ENCODE results near the gene MMD. TPM values are rescaled to one million over a fixed set of nuclear protein-coding genes. Genes with fewer than 3 reads are reported as not detected.
A peak's percentile ranks its signal among the peaks of the same experiment; 100 is the strongest.
"Not testable (repeated sequence)": the region's sequence is repeated elsewhere in the genome, so short reads cannot be mapped to it uniquely, and the experiment has no call there.

The MMD gene, protein sequence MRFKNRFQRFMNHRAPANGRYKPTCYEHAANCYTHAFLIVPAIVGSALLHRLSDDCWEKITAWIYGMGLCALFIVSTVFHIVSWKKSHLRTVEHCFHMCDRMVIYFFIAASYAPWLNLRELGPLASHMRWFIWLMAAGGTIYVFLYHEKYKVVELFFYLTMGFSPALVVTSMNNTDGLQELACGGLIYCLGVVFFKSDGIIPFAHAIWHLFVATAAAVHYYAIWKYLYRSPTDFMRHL
- total RNA-seq: 10 to 100 TPM; 10.8 to 12.6 (median 12.4) TPM

DNA sequence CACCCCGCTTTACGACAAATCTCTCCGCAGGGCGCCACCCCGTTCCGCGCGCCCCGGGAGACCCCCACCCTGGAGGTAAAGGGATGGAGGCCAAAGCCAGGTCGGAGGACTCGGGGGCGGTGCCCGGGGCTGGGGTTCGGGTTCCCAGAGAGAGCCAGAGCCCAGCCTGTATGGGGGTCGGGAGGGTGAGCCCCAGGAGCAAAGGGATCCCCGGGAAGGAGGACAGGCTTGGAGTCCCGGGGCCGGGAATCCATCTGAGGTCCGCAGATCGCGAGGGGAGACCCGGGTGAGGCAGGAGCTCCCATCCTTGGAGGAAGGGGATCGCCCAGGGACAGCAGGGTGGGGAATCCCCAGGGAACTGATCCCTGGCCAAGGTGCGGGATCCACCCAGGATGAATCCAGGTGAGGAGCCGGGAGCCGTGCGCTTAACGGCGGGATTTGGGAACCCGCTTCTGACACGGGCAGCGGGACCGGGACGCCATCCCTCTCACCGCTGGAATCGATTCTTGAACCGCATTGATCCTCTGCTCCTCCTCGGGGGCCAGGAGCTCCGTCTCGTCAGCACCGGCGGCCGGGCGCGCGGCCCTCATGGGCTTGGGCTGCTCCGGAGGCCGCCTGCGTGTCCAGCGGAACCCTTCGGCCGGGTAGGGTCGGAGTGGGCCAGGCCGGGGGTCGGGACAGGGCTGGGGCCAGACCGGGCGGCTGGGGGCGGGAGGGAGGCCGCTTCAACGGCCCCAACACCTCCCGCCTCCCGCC, at the start of gene MMD:
Gene MMD, minus strand, starts transcription at position 657 of the 756 bp plus-strand sequence. Its CDS starts 140 bp downstream, at position 517.
- peak; percentile 4 for DNase-seq
- Mint-ChIP-seq H3K4me1 (ENCODE audit: low read depth) (peaks cover 44% of the 10 kb centered on the region), H3K36me3 (ENCODE audit: insufficient read depth) (no peaks in the 10 kb centered on the region), H3K4me3 (peak within 1 kb of the TSS; percentile 90), H3K27me3 (ENCODE audit: low read depth) (peaks cover 25% of the 10 kb centered on the region), H3K9me3 (no peaks in the 10 kb centered on the region)
- ATAC-seq: peak in 1 of 2 donors; percentile 33

GRCh38 chr17:55466671-55467070, 45.0 kb upstream of the MMD start:
- DNase-seq (no peak), ATAC-seq (no peak)
- Mint-ChIP-seq H3K4me3 (no peak overlapping the region), H3K36me3 (ENCODE audit: insufficient read depth) (no peaks in the 10 kb centered on the region), H3K27me3 (ENCODE audit: low read depth) (no peaks in the 10 kb centered on the region), H3K4me1 (ENCODE audit: low read depth) (peaks cover 4% of the 10 kb centered on the region), H3K9me3 (no peaks in the 10 kb centered on the region)

- not testable (repeated sequence) for H3K36me3 Mint-ChIP-seq (ENCODE audit: insufficient read depth); DNase-seq; H3K4me1 Mint-ChIP-seq (ENCODE audit: low read depth); H3K4me3 Mint-ChIP-seq; H3K9me3 Mint-ChIP-seq; H3K27me3 Mint-ChIP-seq (ENCODE audit: low read depth); ATAC-seq
These were observed 44.1 kb upstream of the MMD start for GRCh38 chr17:55465771-55466170.

GRCh38 chr17:55463600-55463999, 42.0 kb upstream of the MMD start:
- Mint-ChIP-seq H3K4me1 (ENCODE audit: low read depth) (peaks cover 5% of the 10 kb centered on the region), H3K36me3 (ENCODE audit: insufficient read depth) (no peaks in the 10 kb centered on the region), H3K4me3 (no peak overlapping the region), H3K9me3 (no peaks in the 10 kb centered on the region), H3K27me3 (ENCODE audit: low read depth) (no peaks in the 10 kb centered on the region)
- ATAC-seq (no peak), DNase-seq (no peak)

- H3K36me3 Mint-ChIP-seq (ENCODE audit: insufficient read depth): no peaks in the 10 kb centered on the region
- no peak for ATAC-seq
These were observed 41.1 kb upstream of the MMD start for GRCh38 chr17:55462711-55463110.

GRCh38 chr17:55462234-55462633, 40.6 kb upstream of the MMD start:
- no peaks in the 10 kb centered on the region for H3K27me3 Mint-ChIP-seq (ENCODE audit: low read depth)
- peaks cover 10% of the 10 kb centered on the region for H3K4me1 Mint-ChIP-seq (ENCODE audit: low read depth)
- H3K36me3 Mint-ChIP-seq (ENCODE audit: insufficient read depth): no peaks in the 10 kb centered on the region
- DNase-seq (no peak), ATAC-seq (no peak)
- no peak overlapping the region for H3K4me3 Mint-ChIP-seq
- no peaks in the 10 kb centered on the region for H3K9me3 Mint-ChIP-seq

More at GRCh38 chr17:55462711-55463110, 41.1 kb upstream of the MMD start:
- no peak overlapping the region for H3K4me3 Mint-ChIP-seq
- no peaks in the 10 kb centered on the region for H3K9me3 Mint-ChIP-seq
- peaks cover 10% of the 10 kb centered on the region for H3K4me1 Mint-ChIP-seq (ENCODE audit: low read depth)
- H3K27me3 Mint-ChIP-seq (ENCODE audit: low read depth): no peaks in the 10 kb centered on the region
- no peak for DNase-seq

GRCh38 chr17:55458978-55459377, 37.3 kb upstream of the MMD start:
- H3K36me3 Mint-ChIP-seq (ENCODE audit: insufficient read depth): no peaks in the 10 kb centered on the region
- peaks cover 8% of the 10 kb centered on the region for H3K27me3 Mint-ChIP-seq (ENCODE audit: low read depth)
- DNase-seq (peak; percentile 8), ATAC-seq (peak; percentile 97 to 98)
- no peak overlapping the region for H3K4me3 Mint-ChIP-seq
- H3K4me1 Mint-ChIP-seq (ENCODE audit: low read depth): peaks cover 10% of the 10 kb centered on the region
- H3K9me3 Mint-ChIP-seq: no peaks in the 10 kb centered on the region

GRCh38 chr17:55458287-55458900, 36.8 kb upstream of the MMD start:
- ATAC-seq: no peak
- Mint-ChIP-seq H3K36me3 (ENCODE audit: insufficient read depth) (no peaks in the 10 kb centered on the region), H3K4me1 (ENCODE audit: low read depth) (peaks cover 7% of the 10 kb centered on the region), H3K4me3 (no peak overlapping the region), H3K9me3 (no peaks in the 10 kb centered on the region), H3K27me3 (ENCODE audit: low read depth) (peaks cover 11% of the 10 kb centered on the region)
- no peak for DNase-seq

GRCh38 chr17:55456307-55457240, 34.9 kb upstream of the MMD start:
- H3K36me3 Mint-ChIP-seq (ENCODE audit: insufficient read depth): no peaks in the 10 kb centered on the region
- DNase-seq: no peak
- peaks cover 7% of the 10 kb centered on the region for H3K4me1 Mint-ChIP-seq (ENCODE audit: low read depth)
- ATAC-seq: no peak
- H3K9me3 Mint-ChIP-seq: no peaks in the 10 kb centered on the region
- H3K27me3 Mint-ChIP-seq (ENCODE audit: low read depth): peaks cover 11% of the 10 kb centered on the region
- H3K4me3 Mint-ChIP-seq: no peak overlapping the region

DNA sequence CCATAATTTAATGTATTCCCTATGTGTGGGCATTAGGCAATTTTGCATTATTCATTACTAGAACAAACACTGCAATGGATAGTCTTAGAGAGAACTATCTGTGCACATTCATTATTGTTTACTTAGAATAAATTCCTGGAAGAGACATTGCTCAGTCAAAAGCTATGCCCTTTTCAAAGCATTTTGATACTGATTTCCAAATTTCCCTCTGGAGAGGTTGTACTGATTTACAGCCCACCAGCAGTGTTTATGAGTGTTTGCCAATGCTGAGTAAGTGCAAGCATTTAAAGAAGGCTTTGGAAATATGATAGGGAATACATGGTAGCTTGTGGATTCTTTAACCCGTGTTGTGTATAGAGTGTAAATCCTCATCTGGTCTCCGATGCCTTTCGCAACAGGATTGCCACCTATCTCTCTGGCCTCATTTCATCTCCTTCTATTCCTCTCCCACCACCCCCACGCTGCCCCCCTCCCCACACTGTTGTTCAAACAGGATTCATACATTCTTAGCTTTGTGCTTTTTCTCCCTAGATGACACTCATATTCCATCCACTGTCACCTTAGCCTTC, 33.4 kb upstream of the MMD start:
- ATAC-seq (no peak), DNase-seq (no peak)
- Mint-ChIP-seq H3K4me3 (no peak overlapping the region), H3K27me3 (ENCODE audit: low read depth) (peaks cover 11% of the 10 kb centered on the region), H3K36me3 (ENCODE audit: insufficient read depth) (no peaks in the 10 kb centered on the region), H3K9me3 (no peaks in the 10 kb centered on the region), H3K4me1 (ENCODE audit: low read depth) (peaks cover 10% of the 10 kb centered on the region)

GRCh38 chr17:55453839-55454557, 32.4 kb upstream of the MMD start:
- ATAC-seq (no peak), DNase-seq (no peak)
- no peak overlapping the region for H3K4me3 Mint-ChIP-seq
- H3K36me3 Mint-ChIP-seq (ENCODE audit: insufficient read depth): no peaks in the 10 kb centered on the region
- no peaks in the 10 kb centered on the region for H3K9me3 Mint-ChIP-seq
- peaks cover 10% of the 10 kb centered on the region for H3K4me1 Mint-ChIP-seq (ENCODE audit: low read depth)
- H3K27me3 Mint-ChIP-seq (ENCODE audit: low read depth): peaks cover 11% of the 10 kb centered on the region

- Mint-ChIP-seq H3K36me3 (ENCODE audit: insufficient read depth) (no peaks in the 10 kb centered on the region), H3K4me3 (no peak overlapping the region), H3K4me1 (ENCODE audit: low read depth) (peaks cover 4% of the 10 kb centered on the region), H3K9me3 (no peaks in the 10 kb centered on the region), H3K27me3 (ENCODE audit: low read depth) (peaks cover 20% of the 10 kb centered on the region)
- no peak for DNase-seq
- ATAC-seq: no peak
These were observed 30.6 kb upstream of the MMD start for GRCh38 chr17:55452139-55452790.

DNA sequence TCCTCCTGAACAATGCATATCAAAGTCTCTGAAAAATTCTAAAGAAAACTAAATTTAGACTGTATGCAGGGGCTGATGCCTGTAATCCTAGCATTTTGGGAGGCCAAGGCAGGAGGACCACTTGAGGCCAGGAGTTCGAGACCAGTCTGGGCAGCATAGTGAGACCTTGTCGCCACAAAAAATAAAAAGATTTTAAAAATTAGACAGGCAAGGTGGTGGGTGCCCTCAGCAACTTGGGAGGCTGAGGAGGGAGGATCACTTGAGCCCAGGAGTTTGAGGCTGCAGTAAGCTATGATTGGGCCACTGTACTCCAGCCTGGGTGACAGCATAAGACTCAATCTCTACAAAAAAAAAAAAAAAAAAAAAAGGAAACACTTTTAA, 30.1 kb upstream of the MMD start:
- Mint-ChIP-seq H3K36me3 (ENCODE audit: insufficient read depth) (no peaks in the 10 kb centered on the region), H3K9me3 (no peaks in the 10 kb centered on the region), H3K4me1 (ENCODE audit: low read depth) (peaks cover 4% of the 10 kb centered on the region), H3K4me3 (no peak overlapping the region), H3K27me3 (ENCODE audit: low read depth) (peaks cover 20% of the 10 kb centered on the region)
- ATAC-seq (no peak), DNase-seq (no peak)
